K562 (cell line): Measurements from ENCODE around the gene CNPY4. TPM values are rescaled to one million over a fixed set of nuclear protein-coding genes. Genes with fewer than 3 reads are reported as not detected.
A peak's percentile ranks its signal among the peaks of the same experiment; 100 is the strongest.

Experiments
- ATF1 ChIP-seq, 2 experiments: fragments of 450-650 bp in 1 of 2; IDR thresholded peaks; 2 replicates each; pipeline ENCODE4 v1.6.1; 2016; ENCODE audit warnings: missing compliant biosample characterization in 1 of 2, missing genetic modification characterization in 1 of 2
- ATF2 ChIP-seq: sonication (generic); formaldehyde crosslinking; IDR thresholded peaks from 2 replicates; pipeline ENCODE4 v1.8.1; 2022; ENCODE audit warnings: missing genetic modification reagents
- ETV6 ChIP-seq, 3 experiments: fragments of 150-350 bp in 1 of 3; sonication (generic) in 1 of 3; formaldehyde crosslinking in 1 of 3; IDR thresholded peaks; 2 replicates each; pipeline versions ENCODE4 v1.6.1 to v1.8.0; 2014 to 2022; ENCODE audit warnings: borderline replicate concordance in 2 of 3, low read depth in 2 of 3, antibody characterized with exemption in 1 of 3, low read length in 1 of 3, mild to moderate bottlenecking in 1 of 3, missing genetic modification reagents in 1 of 3
- HMBOX1 ChIP-seq: sonication (generic); IDR thresholded peaks from 2 replicates; pipeline ENCODE4 v1.6.1; 2016
- HMGXB4 ChIP-seq: sonication (generic); formaldehyde crosslinking; IDR thresholded peaks from 2 replicates; pipeline ENCODE4 v1.8.1; 2023; ENCODE audit warnings: mild to moderate bottlenecking, missing genetic modification reagents
- NFATC3 ChIP-seq: fragments of 450-650 bp; IDR thresholded peaks from 2 replicates; pipeline ENCODE4 v1.6.1; 2017; ENCODE audit warnings: mild to moderate bottlenecking
- NFXL1 ChIP-seq: fragments of 450-650 bp; formaldehyde crosslinking; IDR thresholded peaks from 2 replicates; pipeline ENCODE4 v1.4.0; 2021; ENCODE audit warnings: mild to moderate bottlenecking
- POLR2H ChIP-seq: IDR thresholded peaks from 2 replicates; pipeline ENCODE4 v1.6.1; 2016; ENCODE audit warnings: missing genetic modification characterization, low read depth, mild to moderate bottlenecking, control low read depth, missing compliant biosample characterization, moderate library complexity
- SIRT6 ChIP-seq: IDR thresholded peaks from one replicate; pipeline ENCODE4 v1.6.1; 2012; ENCODE audit warnings: low read depth, mild to moderate bottlenecking, control low read depth, inconsistent platforms, low read length, moderate library complexity
- THRAP3 ChIP-seq: fragments of 450-650 bp; IDR thresholded peaks from 2 replicates; pipeline ENCODE4 v1.6.1; 2016; ENCODE audit warnings: mild to moderate bottlenecking, inconsistent platforms, borderline replicate concordance
- ZMIZ1 ChIP-seq, 2 experiments: fragments of 150-350 bp in 1 of 2; IDR thresholded peaks; 2 replicates each; pipeline ENCODE4 v1.6.1; 2012 to 2016; ENCODE audit warnings: low read depth in 2 of 2, low read length in 2 of 2, mild to moderate bottlenecking in 1 of 2, moderate library complexity in 1 of 2
- ZNF146 ChIP-seq: IDR thresholded peaks from one replicate; pipeline ENCODE4 v1.6.1; 2018; ENCODE audit warnings: missing compliant biosample characterization; ENCODE audit not compliant: unreplicated experiment
- ZNF280B ChIP-seq: fragments of 250-450 bp; sonication (Bioruptor Pico); IDR thresholded peaks from 2 replicates; pipeline ENCODE4 v1.5.1; 2021; ENCODE audit warnings: mild to moderate bottlenecking
- ZNF431 ChIP-seq: sonication (generic); formaldehyde crosslinking; IDR thresholded peaks from 2 replicates; pipeline ENCODE4 v1.8.0; 2022; ENCODE audit warnings: mild to moderate bottlenecking, missing genetic modification reagents
- ZNF668 ChIP-seq: fragments of 250-450 bp; sonication (Bioruptor Pico); IDR thresholded peaks from 2 replicates; pipeline ENCODE4 v1.8.0; 2022; ENCODE audit warnings: mild to moderate bottlenecking, inconsistent platforms
- polyA plus RNA-seq, 8 experiments: library from polyadenylated mRNA; depleted of rRNA in 4 of 8; stranded (reverse) in 5 of 8; unstranded in 3 of 8; fragments of >200 nt; fragmentation: Nextera tagmentation in 2 of 8; fragmentation: Illumina TruSeq in 1 of 8; extraction: Ambion mirVana in 2 of 8; extraction: Trizol in 1 of 8; gene quantifications; 2 replicates each; pipeline versions ENCODE4 v1.2.1 to v1.2.3, GENCODE V29; 2011 to 2014; ENCODE audit warnings: inconsistent platforms in 1 of 8, missing spikeins in 1 of 8
- total RNA-seq, 7 experiments: library from RNA; depleted of rRNA in 6 of 7; stranded (reverse); fragments of >200 nt in 6 of 7; fragmentation: Illumina TruSeq in 2 of 7; extraction: Trizol in 2 of 7; gene quantifications; 2 replicates each; pipeline versions ENCODE4 v1.2.1 to v1.2.3, GENCODE V29; 2011 to 2021; ENCODE audit warnings: low replicate concordance in 1 of 7

Gene CNPY4
- total and polyA plus RNA-seq, 9 of the 15 experiments (the other 6 are each of a cell fraction or from before 2014, with no cell fraction given), result 1.9 to 11.2 (median 7.0) TPM

- peak; percentile 100 for TF ChIP-seq HMGXB4 (CRISPR knock-in tag)
- TF ChIP-seq ATF1 (CRISPR knock-in tag; IDR thresholded peaks at IDR 0.05), result no peak
- TF ChIP-seq ATF1 (tag; IDR thresholded peaks at IDR 0.05), result peak; percentile 72
- no peak for TF ChIP-seq HMBOX1
- TF ChIP-seq NFATC3, result no peak
- no peak for TF ChIP-seq SIRT6
- TF ChIP-seq ATF2, result peak; percentile 88
- no peak for TF ChIP-seq ZNF280B
- peak; percentile 74; the same call in 1 of the 2 replicates for TF ChIP-seq ZNF668
- no peak for TF ChIP-seq THRAP3
- peak; percentile 96 for TF ChIP-seq ZNF431 (CRISPR knock-in tag)
- no peak for TF ChIP-seq ETV6 (IDR thresholded peaks at IDR 0.05; ENCODE audit: borderline replicate concordance in 1 of 2, low read depth in 2 of 2, low read length in 1 of 2)
- peak; percentile 97; the same call in 1 of the 2 replicates for TF ChIP-seq ETV6 (CRISPR knock-in tag; IDR thresholded peaks at IDR 0.05; ENCODE audit: borderline replicate concordance)
- no peak for TF ChIP-seq ZNF146
- TF ChIP-seq POLR2H, result peak; percentile 91
- peak in 1 of 2 experiments; percentile 35; a peak in 1 of 4 replicates for TF ChIP-seq ZMIZ1 (IDR thresholded peaks at IDR 0.05; ENCODE audit: low read depth in 2 of 2, low read length in 2 of 2)
- no peak for TF ChIP-seq NFXL1
Measured at GRCh38 chr7:100088621-100089457, 30.6 kb upstream of the CNPY4 start, which contains the start of gene COPS6 (continued).
